Testis (tissue), 3 donors: ENCODE data around the gene NRP1. TPM values are rescaled to one million over a fixed set of nuclear protein-coding genes. Genes with fewer than 3 reads are reported as not detected.

ENCODE experiments used
- DNase-seq: peaks from one replicate; pipeline ENCODE4 v3.0.0-alpha.2; 2019
- H3K27ac ChIP-seq, 2 donors: fragments of 200-600 bp; sonication (generic); one replicate each; pipeline ENCODE4 v1.5.1; 2019
- H3K27me3 ChIP-seq: fragments of 200-600 bp; sonication (generic); one replicate; pipeline ENCODE4 v1.5.1; 2019
- H3K36me3 ChIP-seq: fragments of 200-600 bp; sonication (generic); one replicate; pipeline ENCODE4 v1.5.1; 2017; ENCODE audit warnings: low read depth; ENCODE audit errors: missing control alignments
- H3K4me1 ChIP-seq: fragments of 200-600 bp; sonication (generic); one replicate; pipeline ENCODE4 v1.5.1; 2019
- H3K4me3 ChIP-seq, 2 donors: fragments of 200-600 bp; sonication (generic); one replicate each; pipeline ENCODE4 v1.5.1; 2017 to 2019
- H3K9me3 ChIP-seq: fragments of 200-600 bp; sonication (generic); one replicate; pipeline ENCODE4 v1.5.1; 2017
- CTCF ChIP-seq, 3 experiments: fragments of 450-650 bp in 2 of 3; fragments of 200-600 bp in 1 of 3; sonication (generic) in 1 of 3; IDR thresholded peaks; one replicate each; pipeline ENCODE4 v1.5.1; 2016 to 2019; ENCODE audit warnings: antibody characterized with exemption in 3 of 3, mild to moderate bottlenecking in 2 of 3, moderate library complexity in 1 of 3
- POLR2A ChIP-seq: fragments of 450-650 bp; IDR thresholded peaks from one replicate; pipeline ENCODE4 v1.6.1; 2017; ENCODE audit warnings: antibody characterized with exemption, mild to moderate bottlenecking, moderate library complexity
- WGBS, 2 donors: methylation state at CpG; one replicate each; pipeline ENCODE4 v1.1.5; 2018; 5-methylcytosine and 5-hydroxymethylcytosine counted together
- intact Hi-C: fragments of 100-400 bp; cut with DNase I; formaldehyde crosslinking; loops from one replicate; pipeline ENCODE4 v1.15.1; 2023; ENCODE audit warnings: low total_unique reads
- polyA plus RNA-seq: library from polyadenylated mRNA; stranded (reverse); fragments of 350-450 nt; fragmentation: Illumina TruSeq; extraction: RNeasy Lipid Tissue Mini Kit (QIAGEN cat#74804); gene quantifications from one replicate; pipeline ENCODE4 v1.2.3, GENCODE V29; 2014; ENCODE audit warnings: low read depth, low replicate concordance; ENCODE audit not compliant: insufficient read depth
- total RNA-seq, 2 donors: library from RNA; depleted of rRNA; stranded (reverse); fragments of >200 nt; gene quantifications; one replicate each; pipeline ENCODE4 v1.2.3, GENCODE V29; 2016

The NRP1 gene
- total and polyA plus RNA-seq, 3 donors from 2014 or later = 15.9 to 23.8 (median 17.1) TPM

- Histone ChIP-seq H3K4me1 (no peaks in the 10 kb centered on the region), H3K36me3 (no peaks in the 10 kb centered on the region), H3K27ac (no peak overlapping the region), H3K27me3 (no peaks in the 10 kb centered on the region), H3K4me3 (no peak overlapping the region), H3K9me3 (no peaks in the 10 kb centered on the region)
- intact Hi-C loops = no loop called here
- no peak for TF ChIP-seq POLR2A
- TF ChIP-seq CTCF (IDR thresholded peaks at IDR 0.05) = no peak
- DNase-seq = no peak
- WGBS, 2 donors = 96 to 97% methylated on average over 4 of the region's 4 CpGs
Measured at GRCh38 chr10:33201056-33201780, 133.2 kb downstream of the NRP1 start.

- H3K4me3 ChIP-seq = no peak overlapping the region
- H3K27me3 ChIP-seq = no peaks in the 10 kb centered on the region
- H3K9me3 ChIP-seq = no peaks in the 10 kb centered on the region
- 88 to 94% methylated on average over 5 of the region's 5 CpGs for WGBS, 2 donors
- H3K27ac ChIP-seq = no peak overlapping the region
- H3K36me3 ChIP-seq = no peaks in the 10 kb centered on the region
- no peaks in the 10 kb centered on the region for H3K4me1 ChIP-seq
- intact Hi-C loops = loop anchor here (10.0 kb wide), 2 partner anchors 135 to 1435 kb away; partner anchors contain the start of gene NRP1
- no peak for DNase-seq
- TF ChIP-seq CTCF (IDR thresholded peaks at IDR 0.05) = no peak
- TF ChIP-seq POLR2A = no peak
Measured at GRCh38 chr10:33199731-33200232, 134.7 kb downstream of the NRP1 start.

GRCh38 chr10:33198610-33199009 lies 135.9 kb downstream of the NRP1 start:
- DNase-seq = no peak
- 54 to 63% methylated on average over 2 of the region's 2 CpGs for WGBS, 2 donors
- intact Hi-C loops = loop anchor here (10.0 kb wide), 2 partner anchors 136 to 1436 kb away; partner anchors contain the start of gene NRP1
- Histone ChIP-seq H3K36me3 (no peaks in the 10 kb centered on the region), H3K4me1 (no peaks in the 10 kb centered on the region), H3K9me3 (no peaks in the 10 kb centered on the region), H3K27ac (no peak overlapping the region), H3K4me3 (no peak overlapping the region), H3K27me3 (no peaks in the 10 kb centered on the region)
- no peak for TF ChIP-seq CTCF (IDR thresholded peaks at IDR 0.05)
- TF ChIP-seq POLR2A = no peak

- TF ChIP-seq POLR2A (no peak), CTCF (IDR thresholded peaks at IDR 0.05) (no peak)
- H3K27ac ChIP-seq = peak overlapping the region in 1 of 2 donors; percentile 52
- no peaks in the 10 kb centered on the region for H3K36me3 ChIP-seq
- intact Hi-C loops = loop anchor here (10.0 kb wide), 2 partner anchors 138 to 1438 kb away; partner anchors contain the start of gene NRP1
- H3K4me3 ChIP-seq = no peak overlapping the region
- H3K27me3 ChIP-seq = no peaks in the 10 kb centered on the region
- 52 to 53% methylated on average over 16 of the region's 16 CpGs for WGBS, 2 donors
- no peak for DNase-seq
- no peaks in the 10 kb centered on the region for H3K4me1 ChIP-seq
- no peaks in the 10 kb centered on the region for H3K9me3 ChIP-seq
Measured at GRCh38 chr10:33196710-33197491, 137.6 kb downstream of the NRP1 start.
